Astrocyte of the cerebellum (primary cell): ENCODE measurements around the gene HCN1.

Experiments used
- DNase-seq: peaks from one replicate; pipeline ENCODE4 v3.0.0-alpha.2; 2011; ENCODE audit warnings: low read depth
- H3K4me3 ChIP-seq: 2 replicates; pipeline ENCODE4 v1.5.1; 2011; ENCODE audit warnings: mild to moderate bottlenecking, low read depth, low read length, moderate library complexity
- CTCF ChIP-seq: IDR thresholded peaks from 2 replicates; pipeline ENCODE4 v1.5.1; 2012; ENCODE audit warnings: low read length, low read depth, moderate library complexity, mild to moderate bottlenecking; ENCODE audit errors: missing control alignments
- in situ Hi-C: cut with HindIII; loops from 2 replicates; pipeline ENCODE4 v1.10.0; 2017; ENCODE audit warnings: low sequenced_read_pairs

Gene HCN1

GRCh38 chr5:45284436-45284835 lies 411.7 kb downstream of the HCN1 start:
- in situ Hi-C loops = no loop called here
- no peak for DNase-seq
- no peak for TF ChIP-seq CTCF
- H3K4me3 ChIP-seq = no peak overlapping the region

- H3K4me3 ChIP-seq = no peak overlapping the region
- no peak for TF ChIP-seq CTCF
- DNase-seq = no peak
- in situ Hi-C loops = no loop called here
Observed at GRCh38 chr5:45281081-45281480, 415.1 kb downstream of the HCN1 start.

- in situ Hi-C loops = no loop called here
- no peak for TF ChIP-seq CTCF
- no peak for DNase-seq
- no peak overlapping the region for H3K4me3 ChIP-seq
Observed at GRCh38 chr5:45279109-45279508, 417.1 kb downstream of the HCN1 start.

- in situ Hi-C loops = no loop called here
- no peak overlapping the region for H3K4me3 ChIP-seq
- TF ChIP-seq CTCF = no peak
- DNase-seq = no peak
Observed at GRCh38 chr5:45277860-45278259, 418.3 kb downstream of the HCN1 start.

GRCh38 chr5:45274241-45274640 lies 421.9 kb downstream of the HCN1 start:
- H3K4me3 ChIP-seq = no peak overlapping the region
- in situ Hi-C loops = no loop called here
- no peak for DNase-seq
- TF ChIP-seq CTCF = no peak

- in situ Hi-C loops = no loop called here
- no peak for DNase-seq
- no peak overlapping the region for H3K4me3 ChIP-seq
- TF ChIP-seq CTCF = no peak
Observed at GRCh38 chr5:45271626-45272025, 424.6 kb downstream of the HCN1 start.

GRCh38 chr5:45264447-45264846 lies 431.7 kb downstream of the HCN1 start:
- in situ Hi-C loops = no loop called here
- no peak for DNase-seq
- no peak for TF ChIP-seq CTCF
- no peak overlapping the region for H3K4me3 ChIP-seq
